HL-60/S4 treated with retinoic acid at 250 ng/mL for 4 days and 3 days (cell line): ENCODE measurements around the gene DLGAP1.

Experiments used
- in situ Hi-C: fragments of 300-500 bp; cut with MboI; formaldehyde crosslinking; loops from 2 replicates; pipeline ENCODE4 v1.7.0; 2022; ENCODE audit warnings: low sequenced_read_pairs

The DLGAP1 gene

GRCh38 chr18:3911413-3911812 is 543.7 kb downstream of the DLGAP1 start:
- in situ Hi-C loops, result no loop called here

- in situ Hi-C loops, result no loop called here
Measured at GRCh38 chr18:3910512-3910911, 544.6 kb downstream of the DLGAP1 start.

GRCh38 chr18:3907955-3908354 is 547.2 kb downstream of the DLGAP1 start:
- in situ Hi-C loops, result no loop called here

GRCh38 chr18:3906116-3906750 is 548.9 kb downstream of the DLGAP1 start:
- in situ Hi-C loops, result no loop called here

GRCh38 chr18:3903337-3903736 is 551.8 kb downstream of the DLGAP1 start:
- in situ Hi-C loops, result no loop called here

GRCh38 chr18:3902676-3903075 is 552.4 kb downstream of the DLGAP1 start:
- in situ Hi-C loops, result no loop called here

GRCh38 chr18:3901811-3902210 is 553.3 kb downstream of the DLGAP1 start:
- in situ Hi-C loops, result no loop called here

GRCh38 chr18:3901042-3901441 is 554.1 kb downstream of the DLGAP1 start:
- in situ Hi-C loops, result no loop called here

GRCh38 chr18:3900327-3900726 is 554.8 kb downstream of the DLGAP1 start:
- in situ Hi-C loops, result no loop called here

- in situ Hi-C loops, result no loop called here
Measured at GRCh38 chr18:3898861-3899613, 556.1 kb downstream of the DLGAP1 start.

- in situ Hi-C loops, result no loop called here
Measured at GRCh38 chr18:3892152-3892551, 563.0 kb downstream of the DLGAP1 start.

GRCh38 chr18:3891245-3891644 is 563.9 kb downstream of the DLGAP1 start:
- in situ Hi-C loops, result no loop called here

GRCh38 chr18:3889803-3890202 is 565.3 kb downstream of the DLGAP1 start:
- in situ Hi-C loops, result no loop called here

GRCh38 chr18:3889121-3889520 is 566.0 kb downstream of the DLGAP1 start:
- in situ Hi-C loops, result no loop called here

GRCh38 chr18:3886575-3887322 is 568.4 kb downstream of the DLGAP1 start:
- in situ Hi-C loops, result no loop called here

- in situ Hi-C loops, result no loop called here
Measured at GRCh38 chr18:3885209-3885792, 569.8 kb downstream of the DLGAP1 start.

- in situ Hi-C loops, result no loop called here
Measured at GRCh38 chr18:3879836-3880120, 575.3 kb downstream of the DLGAP1 start.

GRCh38 chr18:3879114-3879835 is 575.8 kb downstream of the DLGAP1 start:
- in situ Hi-C loops, result no loop called here

- in situ Hi-C loops, result no loop called here
Measured at GRCh38 chr18:3878401-3878800, 576.7 kb downstream of the DLGAP1 start.

- in situ Hi-C loops, result no loop called here
Measured at GRCh38 chr18:3877678-3878077, 577.4 kb downstream of the DLGAP1 start.

GRCh38 chr18:3875961-3876360 is 579.1 kb downstream of the DLGAP1 start:
- in situ Hi-C loops, result no loop called here
